HEK293 (cell line): ENCODE data around the gene C1orf52.

Experiments used
- CTCF ChIA-PET: fragments of 350-600 bp; formaldehyde crosslinking; extraction: SDS; loops from one replicate; lab custom pipeline; 2021; ENCODE audit warnings: antibody characterized with exemption; lab: Yijun Ruan, JAX
- POLR2A ChIA-PET: fragments of 300-600 bp; formaldehyde crosslinking; extraction: SDS; loops from one replicate; lab custom pipeline; 2020; ENCODE audit warnings: antibody characterized with exemption, inconsistent platforms; lab: Yijun Ruan, JAX
- H3K27ac ChIP-seq: fragments of 200-500 bp; sonication (Bioruptor generic); 2 replicates; pipeline ENCODE4 v1.5.1; 2014; ENCODE audit warnings: low read depth, low read length, control low read depth, inconsistent platforms; ENCODE audit errors: extremely low read depth
- H3K36me3 ChIP-seq, 2 experiments: fragments of 200-500 bp in 1 of 2; sonication (Bioruptor generic) in 1 of 2; 1 replicate in 1 of 2; 2 replicates in 1 of 2; pipeline ENCODE4 v1.5.1; 2014 to 2017; ENCODE audit warnings: inconsistent platforms in 2 of 2, low read length in 2 of 2; ENCODE audit not compliant: control insufficient read depth in 2 of 2, insufficient read depth in 1 of 2
- H3K4me1 ChIP-seq: fragments of 200-500 bp; sonication (Bioruptor generic); 2 replicates; pipeline ENCODE4 v1.5.1; 2014; ENCODE audit warnings: mild to moderate bottlenecking, low read length, inconsistent platforms; ENCODE audit not compliant: control insufficient read depth, insufficient read depth
- H3K4me3 ChIP-seq: 2 replicates; pipeline ENCODE4 v1.5.1; 2011; ENCODE audit warnings: low read depth, mild to moderate bottlenecking, control low read depth, low read length, moderate library complexity
- H3K9me3 ChIP-seq: fragments of 200-500 bp; sonication (Bioruptor generic); 2 replicates; pipeline ENCODE4 v1.5.1; 2014; ENCODE audit warnings: low read depth, low read length, inconsistent platforms; ENCODE audit not compliant: control insufficient read depth, insufficient read depth
- KLF7 ChIP-seq: fragments of 450-650 bp; formaldehyde crosslinking; IDR thresholded peaks from 2 replicates; pipeline ENCODE4 v1.5.1; 2016; ENCODE audit warnings: missing biosample characterization, missing genetic modification characterization, borderline replicate concordance
- MEIS1 ChIP-seq: sonication (generic); formaldehyde crosslinking; IDR thresholded peaks from 2 replicates; pipeline ENCODE4 v1.8.1; 2022; ENCODE audit warnings: missing genetic modification reagents, mild to moderate bottlenecking, borderline replicate concordance
- ZBTB1 ChIP-seq: fragments of 450-650 bp; formaldehyde crosslinking; IDR thresholded peaks from 2 replicates; pipeline ENCODE4 v1.5.1; 2016; ENCODE audit warnings: missing biosample characterization, missing genetic modification characterization
- ZBTB7A ChIP-seq: fragments of 450-650 bp; formaldehyde crosslinking; IDR thresholded peaks from 2 replicates; pipeline ENCODE4 v1.5.1; 2016; ENCODE audit warnings: low read depth, missing biosample characterization, missing genetic modification characterization
- ZNF157 ChIP-seq: fragments of 450-650 bp; formaldehyde crosslinking; IDR thresholded peaks from 2 replicates; pipeline ENCODE4 v1.5.1; 2016; ENCODE audit warnings: missing biosample characterization, missing genetic modification characterization
- ZNF169 ChIP-seq: fragments of 450-650 bp; formaldehyde crosslinking; IDR thresholded peaks from 2 replicates; pipeline ENCODE4 v1.5.1; 2016; ENCODE audit warnings: missing biosample characterization, missing genetic modification characterization
- ZNF184 ChIP-seq: fragments of 450-650 bp; IDR thresholded peaks from 2 replicates; pipeline ENCODE4 v1.5.1; 2018; ENCODE audit warnings: missing biosample characterization, mild to moderate bottlenecking, missing genetic modification characterization
- ZNF211 ChIP-seq: fragments of 450-650 bp; formaldehyde crosslinking; IDR thresholded peaks from 2 replicates; pipeline ENCODE4 v1.5.1; 2016; ENCODE audit warnings: low read depth, missing biosample characterization, missing genetic modification characterization
- ZNF239 ChIP-seq: fragments of 450-650 bp; formaldehyde crosslinking; IDR thresholded peaks from 2 replicates; pipeline ENCODE4 v1.5.1; 2016; ENCODE audit warnings: missing biosample characterization, missing genetic modification characterization
- ZNF24 ChIP-seq: fragments of 450-650 bp; formaldehyde crosslinking; IDR thresholded peaks from 2 replicates; pipeline ENCODE4 v1.5.1; 2016; ENCODE audit warnings: missing biosample characterization, missing genetic modification characterization
- ZNF324 ChIP-seq: fragments of 450-650 bp; formaldehyde crosslinking; IDR thresholded peaks from 2 replicates; pipeline ENCODE4 v1.5.1; 2016; ENCODE audit warnings: missing biosample characterization, missing genetic modification characterization
- ZNF394 ChIP-seq: fragments of 450-650 bp; formaldehyde crosslinking; IDR thresholded peaks from 2 replicates; pipeline ENCODE4 v1.5.1; 2016; ENCODE audit warnings: missing biosample characterization, missing genetic modification characterization, mild to moderate bottlenecking, moderate library complexity, borderline replicate concordance
- ZNF501 ChIP-seq: fragments of 450-650 bp; formaldehyde crosslinking; IDR thresholded peaks from 2 replicates; pipeline ENCODE4 v1.5.1; 2016; ENCODE audit warnings: missing biosample characterization, missing genetic modification characterization
- ZNF585B ChIP-seq: fragments of 450-650 bp; formaldehyde crosslinking; IDR thresholded peaks from 2 replicates; pipeline ENCODE4 v1.5.1; 2016; ENCODE audit warnings: missing biosample characterization, missing genetic modification characterization
- ZNF664 ChIP-seq: fragments of 450-650 bp; formaldehyde crosslinking; IDR thresholded peaks from 2 replicates; pipeline ENCODE4 v1.5.1; 2016; ENCODE audit warnings: missing biosample characterization, missing genetic modification characterization
- ZNF76 ChIP-seq: fragments of 450-650 bp; formaldehyde crosslinking; IDR thresholded peaks from 2 replicates; pipeline ENCODE4; 2016; ENCODE audit warnings: low read depth, missing biosample characterization, missing genetic modification characterization, borderline replicate concordance
- TF ChIP-seq, protein P1 (sequence below): fragments of 450-650 bp; formaldehyde crosslinking; IDR thresholded peaks from 2 replicates; pipeline ENCODE4 v1.5.1; 2017; ENCODE audit warnings: missing biosample characterization, missing genetic modification characterization
- TF ChIP-seq, protein P2 (sequence below): fragments of 450-650 bp; formaldehyde crosslinking; IDR thresholded peaks from 2 replicates; pipeline ENCODE4 v1.5.1; 2016; ENCODE audit warnings: missing biosample characterization, missing genetic modification characterization
- TF ChIP-seq, protein P3 (sequence below): fragments of 450-650 bp; formaldehyde crosslinking; IDR thresholded peaks from 2 replicates; pipeline ENCODE4 v1.5.1; 2016; ENCODE audit warnings: missing biosample characterization, missing genetic modification characterization, low read depth
- TF ChIP-seq, protein P4 (sequence below): fragments of 450-650 bp; formaldehyde crosslinking; IDR thresholded peaks from 2 replicates; pipeline ENCODE4 v1.5.1; 2016; ENCODE audit warnings: missing biosample characterization, missing genetic modification characterization, borderline replicate concordance
- TF ChIP-seq, protein P5 (sequence below): IDR thresholded peaks from 2 replicates; pipeline ENCODE4 v1.6.1; 2011; ENCODE audit warnings: mild to moderate bottlenecking, low read depth, low read length, borderline replicate concordance

Gene C1orf52

DNA sequence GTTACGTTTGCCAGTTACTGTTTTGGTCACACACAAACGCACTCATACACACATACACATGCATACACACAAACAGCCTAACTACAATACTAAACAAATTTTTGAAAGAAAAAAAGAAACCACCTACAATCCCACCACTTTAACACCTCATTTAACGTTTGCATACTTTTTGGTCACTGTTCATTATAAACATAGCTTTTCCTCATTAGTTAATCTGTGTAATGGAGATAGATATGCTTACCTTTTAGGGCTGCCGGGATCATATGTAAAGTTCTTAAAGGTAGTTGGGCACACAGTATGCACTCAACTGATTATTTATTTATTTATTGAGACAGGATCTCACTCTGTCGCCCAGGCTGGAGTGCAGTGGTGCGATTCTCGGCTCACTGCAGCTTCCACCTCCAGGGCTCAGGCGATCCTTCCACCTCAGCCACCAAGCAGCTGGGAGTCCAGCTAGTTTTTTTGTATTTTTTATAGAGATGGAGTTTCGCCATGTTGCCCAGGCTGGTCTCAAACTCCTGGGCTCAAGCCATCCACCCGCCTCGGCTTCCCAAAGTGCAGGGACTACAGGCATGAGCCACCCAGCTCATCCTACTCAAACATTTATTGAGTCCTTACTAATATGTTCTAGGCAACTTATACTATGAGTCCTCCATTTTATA, 17.6 kb upstream of the C1orf52 start (continued):
- peak; percentile 48; the same call in 1 of the 2 replicates for TF ChIP-seq ZNF501
- peak; percentile 94 for TF ChIP-seq ZNF664 (tag by site-specific recombination)
- TF ChIP-seq ZNF239 (tag by site-specific recombination), result peak; percentile 1; the same call in 1 of the 2 replicates
- TF ChIP-seq ZNF24 (tag by site-specific recombination), result peak; percentile 29; the same call in 1 of the 2 replicates
- TF ChIP-seq KLF7, result peak; percentile 45; the same call in 1 of the 2 replicates
- TF ChIP-seq, protein P1, sequence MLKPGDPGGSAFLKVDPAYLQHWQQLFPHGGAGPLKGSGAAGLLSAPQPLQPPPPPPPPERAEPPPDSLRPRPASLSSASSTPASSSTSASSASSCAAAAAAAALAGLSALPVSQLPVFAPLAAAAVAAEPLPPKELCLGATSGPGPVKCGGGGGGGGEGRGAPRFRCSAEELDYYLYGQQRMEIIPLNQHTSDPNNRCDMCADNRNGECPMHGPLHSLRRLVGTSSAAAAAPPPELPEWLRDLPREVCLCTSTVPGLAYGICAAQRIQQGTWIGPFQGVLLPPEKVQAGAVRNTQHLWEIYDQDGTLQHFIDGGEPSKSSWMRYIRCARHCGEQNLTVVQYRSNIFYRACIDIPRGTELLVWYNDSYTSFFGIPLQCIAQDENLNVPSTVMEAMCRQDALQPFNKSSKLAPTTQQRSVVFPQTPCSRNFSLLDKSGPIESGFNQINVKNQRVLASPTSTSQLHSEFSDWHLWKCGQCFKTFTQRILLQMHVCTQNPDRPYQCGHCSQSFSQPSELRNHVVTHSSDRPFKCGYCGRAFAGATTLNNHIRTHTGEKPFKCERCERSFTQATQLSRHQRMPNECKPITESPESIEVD (tag by site-specific recombination), result no peak
- TF ChIP-seq, protein P2, sequence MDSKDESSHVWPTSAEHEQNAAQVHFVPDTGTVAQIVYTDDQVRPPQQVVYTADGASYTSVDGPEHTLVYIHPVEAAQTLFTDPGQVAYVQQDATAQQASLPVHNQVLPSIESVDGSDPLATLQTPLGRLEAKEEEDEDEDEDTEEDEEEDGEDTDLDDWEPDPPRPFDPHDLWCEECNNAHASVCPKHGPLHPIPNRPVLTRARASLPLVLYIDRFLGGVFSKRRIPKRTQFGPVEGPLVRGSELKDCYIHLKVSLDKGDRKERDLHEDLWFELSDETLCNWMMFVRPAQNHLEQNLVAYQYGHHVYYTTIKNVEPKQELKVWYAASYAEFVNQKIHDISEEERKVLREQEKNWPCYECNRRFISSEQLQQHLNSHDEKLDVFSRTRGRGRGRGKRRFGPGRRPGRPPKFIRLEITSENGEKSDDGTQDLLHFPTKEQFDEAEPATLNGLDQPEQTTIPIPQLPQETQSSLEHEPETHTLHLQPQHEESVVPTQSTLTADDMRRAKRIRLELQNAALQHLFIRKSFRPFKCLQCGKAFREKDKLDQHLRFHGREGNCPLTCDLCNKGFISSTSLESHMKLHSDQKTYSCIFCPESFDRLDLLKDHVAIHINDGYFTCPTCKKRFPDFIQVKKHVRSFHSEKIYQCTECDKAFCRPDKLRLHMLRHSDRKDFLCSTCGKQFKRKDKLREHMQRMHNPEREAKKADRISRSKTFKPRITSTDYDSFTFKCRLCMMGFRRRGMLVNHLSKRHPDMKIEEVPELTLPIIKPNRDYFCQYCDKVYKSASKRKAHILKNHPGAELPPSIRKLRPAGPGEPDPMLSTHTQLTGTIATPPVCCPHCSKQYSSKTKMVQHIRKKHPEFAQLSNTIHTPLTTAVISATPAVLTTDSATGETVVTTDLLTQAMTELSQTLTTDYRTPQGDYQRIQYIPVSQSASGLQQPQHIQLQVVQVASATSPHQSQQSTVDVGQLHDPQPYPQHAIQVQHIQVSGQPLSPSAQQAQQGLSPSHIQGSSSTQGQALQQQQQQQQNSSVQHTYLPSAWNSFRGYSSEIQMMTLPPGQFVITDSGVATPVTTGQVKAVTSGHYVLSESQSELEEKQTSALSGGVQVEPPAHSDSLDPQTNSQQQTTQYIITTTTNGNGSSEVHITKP (tag by site-specific recombination), result peak; percentile 74; the same call in 1 of the 2 replicates

DNA sequence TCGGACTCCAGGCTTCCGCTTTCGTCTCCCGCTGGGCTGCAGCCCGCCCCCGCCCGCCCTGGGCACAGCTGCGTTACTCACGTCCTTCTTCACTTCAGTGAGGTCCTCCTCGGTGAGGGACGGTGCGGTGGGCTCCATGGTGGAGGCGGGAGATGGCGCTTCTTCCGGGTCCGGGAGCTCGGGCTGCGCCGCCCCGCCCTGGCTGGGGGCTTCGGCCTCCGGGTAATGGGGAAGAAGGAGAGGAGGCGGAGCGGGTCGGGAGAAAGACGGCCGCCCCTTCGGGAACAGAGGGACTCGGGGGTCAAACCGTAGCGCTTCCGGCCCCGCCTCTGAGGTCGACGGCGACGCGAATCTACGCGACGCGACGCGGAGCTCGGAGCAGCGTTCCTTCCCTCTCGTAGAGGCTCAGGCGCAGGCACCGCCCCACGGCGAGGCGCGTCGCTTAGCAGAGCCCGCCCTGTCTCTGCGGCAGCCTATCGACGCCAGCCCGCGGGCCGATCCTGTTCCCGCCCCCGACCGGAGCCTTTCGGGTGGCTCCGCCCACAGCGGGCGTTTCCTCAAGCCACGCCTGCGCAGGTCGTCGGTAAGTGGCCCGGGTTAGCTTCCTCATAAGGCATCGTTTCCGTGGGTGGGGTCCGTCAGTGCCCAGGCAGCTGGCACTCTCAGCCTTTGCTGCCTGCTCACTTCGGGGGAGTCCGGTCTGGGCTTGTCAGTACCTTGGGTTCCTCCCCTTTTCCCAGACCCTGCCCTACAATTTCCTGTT, 16.9 kb upstream of the C1orf52 start, which contains the start of gene BCL10:
Gene BCL10 (minus strand): TSS at position 418 of the 763 bp plus-strand sequence. CDS start 280 bp downstream, at position 138.
- H3K36me3 ChIP-seq, result peaks cover 0 to 11% of the 10 kb centered on the region in 2 experiments; a peak in 1 of 3 replicates
- ChIA-PET CTCF (interaction anchor here (0.6 to 3.0 kb wide), 11 partner anchors 15 to 1215 kb away, joined by 3 to 31 read pairs (median 4); partner anchors contain the start of gene C1orf52), POLR2A (interaction anchor here (0.5 to 2.7 kb wide), 19 partner anchors 8 to 432 kb away, joined by 3 to 30 read pairs (median 4); partner anchors contain the start of genes C1orf52, CCN1, MCOLN2 and MCOLN3)
- H3K4me3 ChIP-seq, result peak within 1 kb of the TSS; percentile 89
- H3K27ac ChIP-seq, result peak within 1 kb of the TSS; percentile 91
- H3K4me1 ChIP-seq, result peaks cover 8% of the 10 kb centered on the region
- no peaks in the 10 kb centered on the region for H3K9me3 ChIP-seq
- TF ChIP-seq ZBTB1 (tag by site-specific recombination) (no peak), ZNF211 (tag by site-specific recombination) (no peak), ZNF169 (no peak), ZNF324 (tag by site-specific recombination) (peak; percentile 76; the same call in 1 of the 2 replicates), ZNF157 (no peak), ZBTB7A (0 out of 2 replicates have a peak, but pooled peaks have one; percentile 39), ZNF394 (tag by site-specific recombination) (peak; percentile 66; the same call in 1 of the 2 replicates), ZNF585B (tag by site-specific recombination) (no peak), MEIS1 (CRISPR knock-in tag) (no peak), ZNF184 (tag by site-specific recombination) (0 out of 2 replicates have a peak, but pooled peaks have one; percentile 15), ZNF76 (tag by site-specific recombination) (peak; percentile 37; the same call in 1 of the 2 replicates)
- TF ChIP-seq, protein P3, sequence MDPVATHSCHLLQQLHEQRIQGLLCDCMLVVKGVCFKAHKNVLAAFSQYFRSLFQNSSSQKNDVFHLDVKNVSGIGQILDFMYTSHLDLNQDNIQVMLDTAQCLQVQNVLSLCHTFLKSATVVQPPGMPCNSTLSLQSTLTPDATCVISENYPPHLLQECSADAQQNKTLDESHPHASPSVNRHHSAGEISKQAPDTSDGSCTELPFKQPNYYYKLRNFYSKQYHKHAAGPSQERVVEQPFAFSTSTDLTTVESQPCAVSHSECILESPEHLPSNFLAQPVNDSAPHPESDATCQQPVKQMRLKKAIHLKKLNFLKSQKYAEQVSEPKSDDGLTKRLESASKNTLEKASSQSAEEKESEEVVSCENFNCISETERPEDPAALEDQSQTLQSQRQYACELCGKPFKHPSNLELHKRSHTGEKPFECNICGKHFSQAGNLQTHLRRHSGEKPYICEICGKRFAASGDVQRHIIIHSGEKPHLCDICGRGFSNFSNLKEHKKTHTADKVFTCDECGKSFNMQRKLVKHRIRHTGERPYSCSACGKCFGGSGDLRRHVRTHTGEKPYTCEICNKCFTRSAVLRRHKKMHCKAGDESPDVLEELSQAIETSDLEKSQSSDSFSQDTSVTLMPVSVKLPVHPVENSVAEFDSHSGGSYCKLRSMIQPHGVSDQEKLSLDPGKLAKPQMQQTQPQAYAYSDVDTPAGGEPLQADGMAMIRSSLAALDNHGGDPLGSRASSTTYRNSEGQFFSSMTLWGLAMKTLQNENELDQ (tag by site-specific recombination), result no peak
- TF ChIP-seq, protein P4, sequence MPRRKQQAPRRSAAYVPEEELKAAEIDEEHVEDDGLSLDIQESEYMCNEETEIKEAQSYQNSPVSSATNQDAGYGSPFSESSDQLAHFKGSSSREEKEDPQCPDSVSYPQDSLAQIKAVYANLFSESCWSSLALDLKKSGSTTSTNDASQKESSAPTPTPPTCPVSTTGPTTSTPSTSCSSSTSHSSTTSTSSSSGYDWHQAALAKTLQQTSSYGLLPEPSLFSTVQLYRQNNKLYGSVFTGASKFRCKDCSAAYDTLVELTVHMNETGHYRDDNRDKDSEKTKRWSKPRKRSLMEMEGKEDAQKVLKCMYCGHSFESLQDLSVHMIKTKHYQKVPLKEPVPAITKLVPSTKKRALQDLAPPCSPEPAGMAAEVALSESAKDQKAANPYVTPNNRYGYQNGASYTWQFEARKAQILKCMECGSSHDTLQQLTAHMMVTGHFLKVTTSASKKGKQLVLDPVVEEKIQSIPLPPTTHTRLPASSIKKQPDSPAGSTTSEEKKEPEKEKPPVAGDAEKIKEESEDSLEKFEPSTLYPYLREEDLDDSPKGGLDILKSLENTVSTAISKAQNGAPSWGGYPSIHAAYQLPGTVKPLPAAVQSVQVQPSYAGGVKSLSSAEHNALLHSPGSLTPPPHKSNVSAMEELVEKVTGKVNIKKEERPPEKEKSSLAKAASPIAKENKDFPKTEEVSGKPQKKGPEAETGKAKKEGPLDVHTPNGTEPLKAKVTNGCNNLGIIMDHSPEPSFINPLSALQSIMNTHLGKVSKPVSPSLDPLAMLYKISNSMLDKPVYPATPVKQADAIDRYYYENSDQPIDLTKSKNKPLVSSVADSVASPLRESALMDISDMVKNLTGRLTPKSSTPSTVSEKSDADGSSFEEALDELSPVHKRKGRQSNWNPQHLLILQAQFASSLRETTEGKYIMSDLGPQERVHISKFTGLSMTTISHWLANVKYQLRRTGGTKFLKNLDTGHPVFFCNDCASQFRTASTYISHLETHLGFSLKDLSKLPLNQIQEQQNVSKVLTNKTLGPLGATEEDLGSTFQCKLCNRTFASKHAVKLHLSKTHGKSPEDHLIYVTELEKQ (tag by site-specific recombination), result no peak
- TF ChIP-seq, protein P5, sequence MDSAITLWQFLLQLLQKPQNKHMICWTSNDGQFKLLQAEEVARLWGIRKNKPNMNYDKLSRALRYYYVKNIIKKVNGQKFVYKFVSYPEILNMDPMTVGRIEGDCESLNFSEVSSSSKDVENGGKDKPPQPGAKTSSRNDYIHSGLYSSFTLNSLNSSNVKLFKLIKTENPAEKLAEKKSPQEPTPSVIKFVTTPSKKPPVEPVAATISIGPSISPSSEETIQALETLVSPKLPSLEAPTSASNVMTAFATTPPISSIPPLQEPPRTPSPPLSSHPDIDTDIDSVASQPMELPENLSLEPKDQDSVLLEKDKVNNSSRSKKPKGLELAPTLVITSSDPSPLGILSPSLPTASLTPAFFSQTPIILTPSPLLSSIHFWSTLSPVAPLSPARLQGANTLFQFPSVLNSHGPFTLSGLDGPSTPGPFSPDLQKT, result peak; percentile 99
